Measurements from ENCODE around the gene AFF1.

AFF1 gene

DNA sequence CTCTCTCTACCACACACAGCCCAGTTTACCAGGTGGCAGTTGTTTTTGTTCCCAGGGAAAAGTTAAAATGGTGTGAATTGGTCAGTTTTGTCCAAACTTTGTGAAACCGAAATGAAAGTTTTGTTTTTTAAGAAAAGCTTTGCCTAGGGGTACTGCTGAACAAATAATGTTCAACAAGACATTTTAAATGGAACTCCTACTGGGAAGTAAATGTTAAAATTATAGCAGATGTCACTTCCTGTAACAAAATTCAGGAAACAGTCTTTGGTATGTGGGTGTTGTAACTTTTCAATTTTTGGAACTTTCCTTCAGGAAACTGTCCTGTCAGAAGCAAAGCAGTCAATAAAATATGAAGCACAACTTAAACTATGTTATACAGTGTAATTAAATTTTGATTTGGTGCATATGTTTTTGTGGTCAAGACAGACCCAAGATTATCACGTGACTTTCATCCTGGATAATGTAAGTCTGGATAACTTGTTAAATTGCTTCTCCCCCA is 79.5 kb downstream of the AFF1 start:
- no peak overlapping the region for H3K18ac ChIP-seq (ENCODE audit: low read length)
- no peak overlapping the region for H4K91ac ChIP-seq (ENCODE audit: low read depth, low read length, poor library complexity)
- H3K4me3 ChIP-seq (ENCODE audit: low read length in 2 of 2), result no peak overlapping the region
- H3K9ac ChIP-seq (ENCODE audit: low read depth, low read length, poor library complexity), result no peak overlapping the region
- H3K9me3 ChIP-seq (replicated peaks in 1 of 2; ENCODE audit: control insufficient read depth in 2 of 2, insufficient read depth in 1 of 2, low read depth in 1 of 2, low read length in 2 of 2), result no peaks in the 10 kb centered on the region
- H3K27ac ChIP-seq (replicated peaks; ENCODE audit: low read length), result no peak overlapping the region
- no peak for DNase-seq (ENCODE audit: low spot score)
- no peak overlapping the region for H3K23ac ChIP-seq (ENCODE audit: low read depth, low read length, poor library complexity)
- no peak overlapping the region for H3K4ac ChIP-seq (ENCODE audit: low read length)
- no peaks in the 10 kb centered on the region for H3K36me3 ChIP-seq (replicated peaks in 1 of 2; ENCODE audit: control insufficient read depth in 2 of 2, insufficient read depth in 2 of 2, low read length in 2 of 2)
- no peaks in the 10 kb centered on the region for H3K79me1 ChIP-seq (ENCODE audit: low read depth, low read length)
- H2AFZ ChIP-seq (ENCODE audit: low read length), result no peak overlapping the region
- no peak overlapping the region for H2BK5ac ChIP-seq (ENCODE audit: low read length)
- H4K8ac ChIP-seq (ENCODE audit: low read depth, low read length), result no peak overlapping the region
- H2BK15ac ChIP-seq (ENCODE audit: low read length), result no peak overlapping the region
- no peak overlapping the region for H3K4me2 ChIP-seq (ENCODE audit: insufficient read depth, low read length, poor library complexity, severe bottlenecking)
- no peak overlapping the region for H2BK12ac ChIP-seq (ENCODE audit: low read length)
- no peak overlapping the region for H3K14ac ChIP-seq (ENCODE audit: low read length)
- no peaks in the 10 kb centered on the region for H3K27me3 ChIP-seq (ENCODE audit: control insufficient read depth in 3 of 3, insufficient read depth in 3 of 3, low read depth in 1 of 3, low read length in 3 of 3)
- no peak overlapping the region for H2AK5ac ChIP-seq (ENCODE audit: low read depth, low read length)
- H3K4me1 ChIP-seq (ENCODE audit: control insufficient read depth in 2 of 2, insufficient read depth in 1 of 2, low read depth in 1 of 2, low read length in 2 of 2), result peaks cover 3 to 4% of the 10 kb centered on the region in 2 donors
- no peak overlapping the region for H2BK120ac ChIP-seq (ENCODE audit: low read depth, low read length)
- no CpG with 5 or more reads among the region's 2 CpGs for WGBS, 2 donors (ENCODE audit: extremely low coverage in 2 of 2, insufficient read length in 2 of 2, insufficient replicate concordance in 1 of 2)

DNA sequence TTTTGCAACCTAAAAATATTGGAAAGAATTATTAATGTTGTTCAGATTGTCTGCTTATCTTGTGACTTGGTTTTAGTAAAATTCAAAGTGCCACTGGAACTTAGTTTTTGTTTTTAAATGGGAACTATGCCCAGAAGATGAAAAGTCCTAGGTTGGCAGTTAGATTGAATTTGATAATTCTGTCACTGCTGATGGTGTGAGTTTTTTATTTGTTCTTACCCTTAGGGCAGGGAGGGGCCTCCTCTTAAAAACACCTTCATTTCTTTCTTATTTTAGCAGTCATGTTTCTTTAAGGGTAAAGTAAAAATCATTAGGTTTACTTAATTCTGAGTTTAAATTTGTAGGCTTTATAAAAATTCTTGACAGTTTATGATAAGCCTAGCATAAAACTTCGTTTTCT is 80.6 kb downstream of the AFF1 start:
- peaks cover 2% of the 10 kb centered on the region for H3K79me1 ChIP-seq (ENCODE audit: low read depth, low read length)
- H2BK120ac ChIP-seq (ENCODE audit: low read depth, low read length), result no peak overlapping the region
- H3K4me3 ChIP-seq (ENCODE audit: low read length in 2 of 2), result no peak overlapping the region
- H2AFZ ChIP-seq (ENCODE audit: low read length), result no peak overlapping the region
- no peak overlapping the region for H4K8ac ChIP-seq (ENCODE audit: low read depth, low read length)
- H3K9ac ChIP-seq (ENCODE audit: low read depth, low read length, poor library complexity), result no peak overlapping the region
- H2BK5ac ChIP-seq (ENCODE audit: low read length), result no peak overlapping the region
- peaks cover 2 to 4% of the 10 kb centered on the region in 2 donors for H3K4me1 ChIP-seq (ENCODE audit: control insufficient read depth in 2 of 2, insufficient read depth in 1 of 2, low read depth in 1 of 2, low read length in 2 of 2)
- no peak overlapping the region for H3K23ac ChIP-seq (ENCODE audit: low read depth, low read length, poor library complexity)
- H3K36me3 ChIP-seq (replicated peaks in 1 of 2; ENCODE audit: control insufficient read depth in 2 of 2, insufficient read depth in 2 of 2, low read length in 2 of 2), result no peaks in the 10 kb centered on the region
- H3K9me3 ChIP-seq (replicated peaks in 1 of 2; ENCODE audit: control insufficient read depth in 2 of 2, insufficient read depth in 1 of 2, low read depth in 1 of 2, low read length in 2 of 2), result no peaks in the 10 kb centered on the region
- no peaks in the 10 kb centered on the region for H3K27me3 ChIP-seq (ENCODE audit: control insufficient read depth in 3 of 3, insufficient read depth in 3 of 3, low read depth in 1 of 3, low read length in 3 of 3)
- no CpG with 5 or more reads among the region's 1 CpG for WGBS, 2 donors (ENCODE audit: extremely low coverage in 2 of 2, insufficient read length in 2 of 2, insufficient replicate concordance in 1 of 2)
- no peak for DNase-seq (ENCODE audit: low spot score)
- H2BK12ac ChIP-seq (ENCODE audit: low read length), result no peak overlapping the region
- no peak overlapping the region for H3K27ac ChIP-seq (replicated peaks; ENCODE audit: low read length)
- H3K18ac ChIP-seq (ENCODE audit: low read length), result no peak overlapping the region
- H2AK5ac ChIP-seq (ENCODE audit: low read depth, low read length), result no peak overlapping the region
- no peak overlapping the region for H4K91ac ChIP-seq (ENCODE audit: low read depth, low read length, poor library complexity)
- no peak overlapping the region for H2BK15ac ChIP-seq (ENCODE audit: low read length)
- no peak overlapping the region for H3K4ac ChIP-seq (ENCODE audit: low read length)
- no peak overlapping the region for H3K14ac ChIP-seq (ENCODE audit: low read length)
- no peak overlapping the region for H3K4me2 ChIP-seq (ENCODE audit: insufficient read depth, low read length, poor library complexity, severe bottlenecking)

DNA sequence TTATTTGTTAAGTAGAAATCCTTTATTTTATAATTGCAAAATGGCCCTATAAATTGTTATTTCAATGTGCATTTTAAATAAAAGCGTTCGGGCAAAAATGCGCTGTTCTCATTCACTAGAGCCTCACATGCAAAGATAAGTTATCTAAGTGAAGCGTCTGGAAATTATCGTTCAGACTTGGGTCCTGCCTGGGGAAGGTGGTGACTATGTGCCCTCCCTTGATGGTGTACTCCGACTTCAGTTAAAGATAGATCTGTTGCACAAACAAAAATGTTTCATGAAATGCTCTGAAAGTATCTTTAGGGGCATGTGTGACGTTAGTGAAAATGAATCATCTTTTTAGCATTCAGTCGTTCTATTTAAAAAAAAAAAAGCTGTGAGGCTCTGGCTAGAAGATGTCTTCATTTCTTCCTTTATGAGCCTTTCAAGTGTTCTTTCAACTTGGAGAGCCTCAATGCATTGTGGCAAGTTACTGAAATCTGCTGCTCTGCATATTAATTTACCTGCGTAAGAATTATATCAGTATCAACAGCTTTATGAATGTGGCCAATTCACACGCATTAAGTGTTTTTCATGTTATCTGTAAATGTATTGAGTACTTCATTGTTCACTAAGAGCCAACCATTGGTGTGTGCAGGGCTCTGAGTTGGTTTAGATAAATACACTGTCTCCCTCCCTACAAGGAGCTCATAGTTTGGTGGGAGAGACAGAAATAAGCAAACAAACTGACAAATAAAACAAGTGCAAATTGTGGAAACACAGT is 83.0 kb downstream of the AFF1 start:
- H3K4me2 ChIP-seq (ENCODE audit: insufficient read depth, low read length, poor library complexity, severe bottlenecking), result no peak overlapping the region
- H3K14ac ChIP-seq (ENCODE audit: low read length), result no peak overlapping the region
- no peaks in the 10 kb centered on the region for H3K27me3 ChIP-seq (ENCODE audit: control insufficient read depth in 3 of 3, insufficient read depth in 3 of 3, low read depth in 1 of 3, low read length in 3 of 3)
- H3K23ac ChIP-seq (ENCODE audit: low read depth, low read length, poor library complexity), result no peak overlapping the region
- no peak overlapping the region for H2AFZ ChIP-seq (ENCODE audit: low read length)
- no peak overlapping the region for H4K8ac ChIP-seq (ENCODE audit: low read depth, low read length)
- no peak overlapping the region for H2AK5ac ChIP-seq (ENCODE audit: low read depth, low read length)
- peak overlapping the region; percentile 41 for H2BK12ac ChIP-seq (ENCODE audit: low read length)
- H3K18ac ChIP-seq (ENCODE audit: low read length), result no peak overlapping the region
- no peak overlapping the region for H3K27ac ChIP-seq (replicated peaks; ENCODE audit: low read length)
- H2BK5ac ChIP-seq (ENCODE audit: low read length), result no peak overlapping the region
- DNase-seq (ENCODE audit: low spot score), result no peak
- peaks cover 2% of the 10 kb centered on the region for H3K79me1 ChIP-seq (ENCODE audit: low read depth, low read length)
- peaks cover 2 to 4% of the 10 kb centered on the region in 2 donors for H3K4me1 ChIP-seq (ENCODE audit: control insufficient read depth in 2 of 2, insufficient read depth in 1 of 2, low read depth in 1 of 2, low read length in 2 of 2)
- no peak overlapping the region for H4K91ac ChIP-seq (ENCODE audit: low read depth, low read length, poor library complexity)
- no CpG with 5 or more reads among the region's 10 CpGs for WGBS, 2 donors (ENCODE audit: extremely low coverage in 2 of 2, insufficient read length in 2 of 2, insufficient replicate concordance in 1 of 2)
- H3K9ac ChIP-seq (ENCODE audit: low read depth, low read length, poor library complexity), result no peak overlapping the region
- no peak overlapping the region for H2BK120ac ChIP-seq (ENCODE audit: low read depth, low read length)
- H3K9me3 ChIP-seq (replicated peaks in 1 of 2; ENCODE audit: control insufficient read depth in 2 of 2, insufficient read depth in 1 of 2, low read depth in 1 of 2, low read length in 2 of 2), result no peaks in the 10 kb centered on the region
- H3K4ac ChIP-seq (ENCODE audit: low read length), result no peak overlapping the region
- H3K4me3 ChIP-seq (ENCODE audit: low read length in 2 of 2), result no peak overlapping the region
- no peaks in the 10 kb centered on the region for H3K36me3 ChIP-seq (replicated peaks in 1 of 2; ENCODE audit: control insufficient read depth in 2 of 2, insufficient read depth in 2 of 2, low read length in 2 of 2)
- H2BK15ac ChIP-seq (ENCODE audit: low read length), result no peak overlapping the region

DNA sequence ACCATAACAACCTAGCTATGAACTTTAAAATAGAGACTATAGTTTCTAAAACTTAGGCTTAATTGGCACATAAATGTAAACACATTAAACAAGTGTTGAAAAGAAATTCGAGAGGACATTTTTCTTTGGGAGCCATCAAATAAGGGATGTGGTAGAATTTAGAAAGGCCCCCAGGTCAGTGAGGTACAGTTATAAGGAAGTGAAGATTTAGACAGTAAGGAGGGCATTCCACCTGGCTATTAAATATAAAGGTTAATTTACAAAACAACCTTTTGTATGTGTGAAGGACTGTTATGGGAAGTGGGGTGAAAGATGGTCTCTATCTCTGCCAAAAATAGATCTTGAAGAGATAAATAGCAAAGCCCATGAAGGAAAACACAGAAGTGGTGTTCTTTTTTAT is 83.9 kb downstream of the AFF1 start:
- H2BK12ac ChIP-seq (ENCODE audit: low read length), result no peak overlapping the region
- H2AK5ac ChIP-seq (ENCODE audit: low read depth, low read length), result no peak overlapping the region
- no peak overlapping the region for H2AFZ ChIP-seq (ENCODE audit: low read length)
- peaks cover 2 to 3% of the 10 kb centered on the region in 2 donors for H3K4me1 ChIP-seq (ENCODE audit: control insufficient read depth in 2 of 2, insufficient read depth in 1 of 2, low read depth in 1 of 2, low read length in 2 of 2)
- H3K18ac ChIP-seq (ENCODE audit: low read length), result no peak overlapping the region
- no peaks in the 10 kb centered on the region for H3K27me3 ChIP-seq (ENCODE audit: control insufficient read depth in 3 of 3, insufficient read depth in 3 of 3, low read depth in 1 of 3, low read length in 3 of 3)
- H2BK120ac ChIP-seq (ENCODE audit: low read depth, low read length), result no peak overlapping the region
- no peak overlapping the region for H4K8ac ChIP-seq (ENCODE audit: low read depth, low read length)
- no peak overlapping the region for H3K14ac ChIP-seq (ENCODE audit: low read length)
- H3K4me2 ChIP-seq (ENCODE audit: insufficient read depth, low read length, poor library complexity, severe bottlenecking), result no peak overlapping the region
- no peak for DNase-seq (ENCODE audit: low spot score)
- no peak overlapping the region for H2BK15ac ChIP-seq (ENCODE audit: low read length)
- WGBS, 2 donors (ENCODE audit: extremely low coverage in 2 of 2, insufficient read length in 2 of 2, insufficient replicate concordance in 1 of 2), result no CpG with 5 or more reads among the region's 1 CpG
- no peak overlapping the region for H2BK5ac ChIP-seq (ENCODE audit: low read length)
- no peak overlapping the region for H3K4ac ChIP-seq (ENCODE audit: low read length)
- no peak overlapping the region for H3K23ac ChIP-seq (ENCODE audit: low read depth, low read length, poor library complexity)
- peaks cover 2% of the 10 kb centered on the region for H3K79me1 ChIP-seq (ENCODE audit: low read depth, low read length)
- H4K91ac ChIP-seq (ENCODE audit: low read depth, low read length, poor library complexity), result no peak overlapping the region
- H3K4me3 ChIP-seq (ENCODE audit: low read length in 2 of 2), result no peak overlapping the region
- no peaks in the 10 kb centered on the region for H3K9me3 ChIP-seq (replicated peaks in 1 of 2; ENCODE audit: control insufficient read depth in 2 of 2, insufficient read depth in 1 of 2, low read depth in 1 of 2, low read length in 2 of 2)
- no peak overlapping the region for H3K9ac ChIP-seq (ENCODE audit: low read depth, low read length, poor library complexity)
- no peaks in the 10 kb centered on the region for H3K36me3 ChIP-seq (replicated peaks in 1 of 2; ENCODE audit: control insufficient read depth in 2 of 2, insufficient read depth in 2 of 2, low read length in 2 of 2)
- H3K27ac ChIP-seq (replicated peaks; ENCODE audit: low read length), result no peak overlapping the region
